SK-N-SH (cell line): ENCODE data around the gene LCN1. TPM values are rescaled to one million over a fixed set of nuclear protein-coding genes. Genes with fewer than 3 reads are reported as not detected.

Experiments used
- CTCF ChIA-PET: fragments of 300-600, 350-600 bp; formaldehyde crosslinking; extraction: SDS; loops from one replicate; lab custom pipeline; 2021; lab: Yijun Ruan, JAX
- POLR2A ChIA-PET: fragments of 350-600 bp; sonication (Branson Sonifier 250); formaldehyde crosslinking; extraction: SDS; loops from one replicate; lab custom pipeline; 2020; ENCODE audit warnings: antibody characterized with exemption, inconsistent platforms; lab: Yijun Ruan, JAX
- DNase-seq: peaks from one replicate; pipeline ENCODE4 v3.0.0; 2012
- H2AFZ ChIP-seq: fragments of 200-600 bp; sonication (generic); 2 replicates; pipeline ENCODE4 v1.8.1; 2016; ENCODE audit warnings: antibody characterized with exemption, mild to moderate bottlenecking, low read depth
- H3F3A ChIP-seq: fragments of 200-600 bp; sonication (generic); replicated peaks from 2 replicates; pipeline ENCODE3; 2016; ENCODE audit warnings: antibody characterized with exemption, mild to moderate bottlenecking; ENCODE audit not compliant: insufficient read depth
- H3K27ac ChIP-seq, 2 experiments: fragments of 200-500 bp in 1 of 2; fragments of 200-600 bp in 1 of 2; sonication (Bioruptor generic) in 1 of 2; sonication (generic), shearing (Covaris generic) in 1 of 2; 2 replicates each; pipeline versions ENCODE4 v1.5.1 to v1.6.1; 2014 to 2016; ENCODE audit warnings: low read depth in 2 of 2, inconsistent platforms in 1 of 2, low read length in 1 of 2, mild to moderate bottlenecking in 1 of 2, mixed read lengths in 1 of 2
- H3K27me3 ChIP-seq: fragments of 200-600 bp; sonication (generic), shearing (Covaris generic); 2 replicates; pipeline ENCODE4 v1.6.1; 2016; ENCODE audit warnings: mixed run types; ENCODE audit not compliant: insufficient read depth
- H3K36me3 ChIP-seq, 2 experiments: fragments of 200-500 bp in 1 of 2; fragments of 200-600 bp in 1 of 2; sonication (Bioruptor generic) in 1 of 2; sonication (generic) in 1 of 2; replicated peaks in 1 of 2; 2 replicates each; pipeline versions ENCODE3 to v1.5.1; 2014 to 2016; ENCODE audit warnings: low read length in 1 of 2, mild to moderate bottlenecking in 1 of 2; ENCODE audit not compliant: insufficient read depth in 2 of 2, control insufficient read depth in 1 of 2
- H3K4me1 ChIP-seq, 2 experiments: fragments of 200-500 bp in 1 of 2; fragments of 200-600 bp in 1 of 2; sonication (Bioruptor generic) in 1 of 2; sonication (generic), shearing (Covaris generic) in 1 of 2; 2 replicates each; pipeline versions ENCODE4 v1.5.1 to v1.6.1; 2014 to 2016; ENCODE audit warnings: low read depth in 1 of 2, low read length in 1 of 2, mixed run types in 1 of 2; ENCODE audit not compliant: insufficient read depth in 2 of 2, control insufficient read depth in 1 of 2
- H3K4me2 ChIP-seq: fragments of 200-600 bp; sonication (generic), shearing (Covaris generic); 2 replicates; pipeline ENCODE4 v1.6.1; 2017; ENCODE audit warnings: mixed run types
- H3K4me3 ChIP-seq, 2 experiments: fragments of 200-500 bp in 1 of 2; fragments of 200-600 bp in 1 of 2; sonication (Bioruptor generic) in 1 of 2; sonication (generic), shearing (Covaris generic) in 1 of 2; 2 replicates each; pipeline versions ENCODE4 v1.5.1 to v1.8.1; 2014 to 2016; ENCODE audit warnings: low read depth in 2 of 2, inconsistent platforms in 1 of 2, low read length in 1 of 2, mild to moderate bottlenecking in 1 of 2, mixed read lengths in 1 of 2, moderate library complexity in 1 of 2
- H3K79me2 ChIP-seq: fragments of 200-600 bp; sonication (generic); 2 replicates; pipeline ENCODE4 v1.8.1; 2017; ENCODE audit warnings: mild to moderate bottlenecking; ENCODE audit not compliant: insufficient read depth
- H3K9ac ChIP-seq: fragments of 200-600 bp; sonication (generic); 2 replicates; pipeline ENCODE4 v1.6.1; 2017; ENCODE audit warnings: mixed run types
- H3K9me2 ChIP-seq: fragments of 200-600 bp; sonication (generic); 2 replicates; pipeline ENCODE4 v1.6.1; 2017; ENCODE audit warnings: mixed run types
- H3K9me3 ChIP-seq: fragments of 200-600 bp; sonication (generic); 2 replicates; pipeline ENCODE4 v1.6.1; 2017; ENCODE audit warnings: mixed run types, mild to moderate bottlenecking, moderate library complexity
- H4K20me1 ChIP-seq: fragments of 200-600 bp; sonication (generic); 2 replicates; pipeline ENCODE4 v1.6.1; 2017; ENCODE audit warnings: mild to moderate bottlenecking, mixed run types; ENCODE audit not compliant: insufficient read depth
- ELF1 ChIP-seq: IDR thresholded peaks from 2 replicates; pipeline ENCODE4 v1.4.0; 2012
- EZH2phosphoT487 ChIP-seq: fragments of 200-600 bp; sonication (generic); IDR thresholded peaks from 2 replicates; pipeline ENCODE4 v1.6.1; 2017; ENCODE audit warnings: low read depth, mixed run types, mild to moderate bottlenecking, antibody characterized with exemption, moderate library complexity, borderline replicate concordance
- FOSL2 ChIP-seq: IDR thresholded peaks from 2 replicates; pipeline ENCODE4 v1.4.0; 2012; ENCODE audit warnings: low read depth, mild to moderate bottlenecking, moderate library complexity, borderline replicate concordance
- FOXJ3 ChIP-seq: sonication (generic); formaldehyde crosslinking; IDR thresholded peaks from 2 replicates; pipeline ENCODE4 v1.5.1; 2020; ENCODE audit warnings: mild to moderate bottlenecking, missing genetic modification reagents
- FOXM1 ChIP-seq: IDR thresholded peaks from 2 replicates; pipeline ENCODE4 v1.4.0; 2012; ENCODE audit warnings: low read depth, mild to moderate bottlenecking
- GABPA ChIP-seq: IDR thresholded peaks from 2 replicates; pipeline ENCODE4 v1.4.0; 2012; ENCODE audit warnings: low read depth, mild to moderate bottlenecking
- GATA2 ChIP-seq: sonication (generic); formaldehyde crosslinking; IDR thresholded peaks from 2 replicates; pipeline ENCODE4 v1.5.0; 2020; ENCODE audit warnings: mild to moderate bottlenecking, missing genetic modification reagents
- JUND ChIP-seq: IDR thresholded peaks from 2 replicates; pipeline ENCODE4 v1.4.0; 2012
- MAX ChIP-seq: IDR thresholded peaks from 2 replicates; pipeline ENCODE4 v1.4.0; 2012; ENCODE audit warnings: low read depth
- MXI1 ChIP-seq: IDR thresholded peaks from 2 replicates; pipeline ENCODE4 v1.6.1; 2012; ENCODE audit warnings: mild to moderate bottlenecking, low read depth, low read length, improper control_type of control experiment
- NRF1 ChIP-seq: IDR thresholded peaks from 2 replicates; pipeline ENCODE4 v1.6.1; 2012; ENCODE audit warnings: low read depth, mild to moderate bottlenecking, low read length
- PBX3 ChIP-seq: IDR thresholded peaks from 2 replicates; pipeline ENCODE4; 2012
- POLR2AphosphoS5 ChIP-seq: IDR thresholded peaks from 2 replicates; pipeline ENCODE4 v1.6.1; 2012; ENCODE audit warnings: low read depth, low read length
- RAD21 ChIP-seq: IDR thresholded peaks from 2 replicates; pipeline ENCODE4 v1.6.1; 2012; ENCODE audit warnings: mild to moderate bottlenecking, low read length
- RCOR1 ChIP-seq: fragments of 150-350 bp; IDR thresholded peaks from 2 replicates; pipeline ENCODE4 v1.6.1; 2017; ENCODE audit warnings: antibody characterized with exemption, low read length
- REST ChIP-seq: IDR thresholded peaks from 2 replicates; pipeline ENCODE4 v1.6.1; 2012; ENCODE audit warnings: mild to moderate bottlenecking, low read depth, low read length, moderate library complexity
- RXRA ChIP-seq: IDR thresholded peaks from 2 replicates; pipeline ENCODE4 v1.4.0; 2012; ENCODE audit warnings: low read depth, mild to moderate bottlenecking, borderline replicate concordance
- SIN3A ChIP-seq: IDR thresholded peaks from 2 replicates; pipeline ENCODE4 v1.6.1; 2012; ENCODE audit warnings: low read depth, mild to moderate bottlenecking, low read length, moderate library complexity, borderline replicate concordance
- TAF1 ChIP-seq: IDR thresholded peaks from 2 replicates; pipeline ENCODE4 v1.6.1; 2012; ENCODE audit warnings: low read depth, mild to moderate bottlenecking, low read length, moderate library complexity, borderline replicate concordance
- TCF12 ChIP-seq: IDR thresholded peaks from 2 replicates; pipeline ENCODE4 v1.4.0; 2012
- TEAD4 ChIP-seq: IDR thresholded peaks from 2 replicates; pipeline ENCODE4 v1.4.0; 2012; ENCODE audit warnings: mild to moderate bottlenecking, borderline replicate concordance; ENCODE audit not compliant: insufficient read depth
- USF1 ChIP-seq: IDR thresholded peaks from 2 replicates; pipeline ENCODE4 v1.4.0; 2012; ENCODE audit warnings: low read depth, borderline replicate concordance
- YY1 ChIP-seq: IDR thresholded peaks from 2 replicates; pipeline ENCODE4 v1.4.0; 2012; ENCODE audit warnings: low read depth, mild to moderate bottlenecking
- WGBS: methylation state at CpG from one replicate; pipeline ENCODE4 v1.1.6; 2017; ENCODE audit warnings: low lambda C conversion rate; 5-methylcytosine and 5-hydroxymethylcytosine counted together
- polyA plus RNA-seq, 3 experiments: library from polyadenylated mRNA; depleted of rRNA; stranded (reverse); fragments of >200 nt; gene quantifications; 2 replicates each; pipeline ENCODE4 v1.2.3, GENCODE V29; 2012

Gene LCN1
- polyA plus RNA-seq, 1 of the 3 experiments (the other 2 are of a cell fraction): not detected

GRCh38 chr9:135559606-135560005 lies 38.4 kb downstream of the LCN1 start:
- no peak overlapping the region for H3K4me3 ChIP-seq
- H3K36me3 ChIP-seq: no peaks in the 10 kb centered on the region
- no peak overlapping the region for H2AFZ ChIP-seq
- H4K20me1 ChIP-seq: no peaks in the 10 kb centered on the region
- H3F3A ChIP-seq: no peaks in the 10 kb centered on the region
- TF ChIP-seq USF1 (no peak), FOXJ3 (CRISPR knock-in tag) (no peak), ELF1 (no peak), YY1 (no peak), TCF12 (no peak), RCOR1 (no peak), FOXM1 (no peak), TAF1 (no peak), MAX (no peak), JUND (no peak), TEAD4 (no peak), RAD21 (no peak), NRF1 (no peak), POLR2AphosphoS5 (no peak), GATA2 (CRISPR knock-in tag) (no peak)
- TF ChIP-seq, all 33 proteins: peak for 0
- H3K27me3 ChIP-seq: no peaks in the 10 kb centered on the region
- no peak overlapping the region for H3K4me2 ChIP-seq
- no peaks in the 10 kb centered on the region for H3K79me2 ChIP-seq
- DNase-seq: no peak
- H3K9me2 ChIP-seq: no peaks in the 10 kb centered on the region
- ChIA-PET POLR2A (no interaction called here), CTCF (interaction anchor here (0.7 to 1.1 kb wide), 2 partner anchors 238 to 611 kb away, joined by 3 read pairs; no protein-coding TSS in a partner anchor)
- no peaks in the 10 kb centered on the region for H3K9me3 ChIP-seq
- H3K9ac ChIP-seq: no peak overlapping the region
- H3K4me1 ChIP-seq: no peaks in the 10 kb centered on the region
- H3K27ac ChIP-seq: no peak overlapping the region
- 43% methylated on average over 9 of the region's 11 CpGs for WGBS

GRCh38 chr9:135561391-135562234 lies 40.4 kb downstream of the LCN1 start, which contains the start of gene PAEP:
Gene PAEP, plus strand, starts transcription at chr9:135561756.
- Histone ChIP-seq H3K27me3 (no peaks in the 10 kb centered on the region), H3K9me3 (no peaks in the 10 kb centered on the region), H3K4me3 (no peak within 1 kb of the TSS), H2AFZ (no peak within 1 kb of the TSS), H3K9ac (no peak within 1 kb of the TSS), H3K36me3 (no peaks in the 10 kb centered on the region), H4K20me1 (no peaks in the 10 kb centered on the region), H3K4me2 (no peak within 1 kb of the TSS), H3K27ac (no peak within 1 kb of the TSS), H3K9me2 (no peaks in the 10 kb centered on the region), H3F3A (no peaks in the 10 kb centered on the region), H3K4me1 (no peaks in the 10 kb centered on the region), H3K79me2 (no peaks in the 10 kb centered on the region)
- ChIA-PET CTCF (no interaction called here), POLR2A (no interaction called here)
- WGBS: 44% methylated on average over 11 of the region's 20 CpGs
- no peak for DNase-seq
- no peak for TF ChIP-seq MXI1
- no peak for TF ChIP-seq FOXM1
- no peak for TF ChIP-seq USF1
- TF ChIP-seq SIN3A: no peak
- no peak for TF ChIP-seq FOSL2
- no peak for TF ChIP-seq REST
- no peak for TF ChIP-seq RXRA
- no peak for TF ChIP-seq GABPA
- TF ChIP-seq POLR2AphosphoS5: no peak
- TF ChIP-seq PBX3: no peak
- TF ChIP-seq EZH2phosphoT487: no peak
